HFFc6 (cell line): ENCODE data around the gene RAD21L1. TPM values are rescaled to one million over a fixed set of nuclear protein-coding genes. Genes with fewer than 3 reads are reported as not detected.

Experiments
- DNase-seq: peaks from one replicate; pipeline ENCODE4 v3.0.0-alpha.2; 2018
- H3K27ac Mint-ChIP-seq: 2 replicates; pipeline ENCODE4 v1.8.0; 2020; ENCODE audit warnings: mild to moderate bottlenecking, mixed read lengths
- H3K27me3 Mint-ChIP-seq: 2 replicates; pipeline ENCODE4 v1.8.0; 2021; ENCODE audit warnings: mild to moderate bottlenecking, moderate library complexity, mixed read lengths; ENCODE audit not compliant: insufficient read depth
- H3K36me3 Mint-ChIP-seq: 2 replicates; pipeline ENCODE4 v1.8.0; 2021; ENCODE audit warnings: low read depth, mixed read lengths
- H3K4me1 Mint-ChIP-seq: 2 replicates; pipeline ENCODE4 v1.8.0; 2020; ENCODE audit warnings: low read depth, mixed read lengths
- H3K4me3 Mint-ChIP-seq: 2 replicates; pipeline ENCODE4 v1.8.0; 2020; ENCODE audit warnings: mild to moderate bottlenecking, moderate library complexity, mixed read lengths
- H3K9me3 Mint-ChIP-seq: 2 replicates; pipeline ENCODE4 v1.8.0; 2020; ENCODE audit warnings: mild to moderate bottlenecking, mixed read lengths
- total RNA-seq, 6 experiments: library from RNA; stranded (reverse); fragmentation: NEBNext Ultra II Directional; extraction: Animal tissue kit (Norgen Biotek cat#: 25700); gene quantifications; 2 replicates in 1 of 6; 3 replicates in 5 of 6; pipeline ENCODE4 v1.2.3, GENCODE V29; 2021
- TF ChIP-seq, protein P1 (sequence below): fragments of 200-600 bp; sonication (generic); IDR thresholded peaks from 2 replicates; pipeline ENCODE4 v1.5.0; 2021; ENCODE audit warnings: antibody characterized with exemption, mild to moderate bottlenecking

The RAD21L1 gene
- total RNA-seq, 6 experiments from 2014 or later = 0.35 to 0.89 (median 0.56) TPM

DNA sequence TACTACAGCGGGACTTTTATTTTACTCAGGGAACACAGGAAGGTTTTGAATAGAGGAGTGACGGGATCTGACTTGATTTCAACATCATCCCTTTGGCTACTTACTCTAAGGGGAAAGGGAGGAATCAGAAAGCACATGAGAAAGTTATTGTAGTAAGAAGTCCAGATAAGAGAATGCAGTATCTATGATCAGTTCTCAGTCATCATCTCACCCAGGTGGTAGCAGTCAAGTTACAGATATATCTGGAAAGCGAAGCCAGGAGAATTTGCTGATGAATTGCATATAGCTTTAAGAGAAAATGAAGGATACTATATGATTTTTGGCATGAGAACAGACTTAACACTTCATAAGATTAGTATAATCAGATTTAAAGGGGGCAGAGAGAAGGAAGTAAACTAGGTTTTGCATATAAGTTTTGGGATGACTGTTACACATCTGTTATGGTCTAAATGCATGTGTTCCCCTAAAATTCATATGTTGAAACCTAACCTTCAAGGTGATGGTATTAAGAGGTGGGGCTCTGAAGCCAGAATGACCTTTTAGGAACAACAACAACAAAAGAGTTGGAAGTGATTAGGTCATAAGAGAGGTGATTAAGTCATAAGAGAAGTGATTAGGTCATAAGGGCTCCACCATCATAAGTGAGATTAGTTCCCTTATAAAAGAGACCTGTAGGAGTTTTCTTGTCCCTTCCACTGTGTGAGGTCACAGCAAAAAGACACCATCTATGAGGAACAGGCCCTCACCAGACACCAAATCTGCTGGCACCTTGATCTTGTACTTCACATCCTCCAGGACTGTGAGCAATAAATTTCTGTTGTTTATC, 6.7 kb downstream of the RAD21L1 start:
- Mint-ChIP-seq H3K27me3 (no peaks in the 10 kb centered on the region), H3K4me3 (no peak overlapping the region), H3K36me3 (no peaks in the 10 kb centered on the region), H3K27ac (no peak overlapping the region), H3K9me3 (no peaks in the 10 kb centered on the region), H3K4me1 (no peaks in the 10 kb centered on the region)
- DNase-seq = no peak
- TF ChIP-seq, protein P1, sequence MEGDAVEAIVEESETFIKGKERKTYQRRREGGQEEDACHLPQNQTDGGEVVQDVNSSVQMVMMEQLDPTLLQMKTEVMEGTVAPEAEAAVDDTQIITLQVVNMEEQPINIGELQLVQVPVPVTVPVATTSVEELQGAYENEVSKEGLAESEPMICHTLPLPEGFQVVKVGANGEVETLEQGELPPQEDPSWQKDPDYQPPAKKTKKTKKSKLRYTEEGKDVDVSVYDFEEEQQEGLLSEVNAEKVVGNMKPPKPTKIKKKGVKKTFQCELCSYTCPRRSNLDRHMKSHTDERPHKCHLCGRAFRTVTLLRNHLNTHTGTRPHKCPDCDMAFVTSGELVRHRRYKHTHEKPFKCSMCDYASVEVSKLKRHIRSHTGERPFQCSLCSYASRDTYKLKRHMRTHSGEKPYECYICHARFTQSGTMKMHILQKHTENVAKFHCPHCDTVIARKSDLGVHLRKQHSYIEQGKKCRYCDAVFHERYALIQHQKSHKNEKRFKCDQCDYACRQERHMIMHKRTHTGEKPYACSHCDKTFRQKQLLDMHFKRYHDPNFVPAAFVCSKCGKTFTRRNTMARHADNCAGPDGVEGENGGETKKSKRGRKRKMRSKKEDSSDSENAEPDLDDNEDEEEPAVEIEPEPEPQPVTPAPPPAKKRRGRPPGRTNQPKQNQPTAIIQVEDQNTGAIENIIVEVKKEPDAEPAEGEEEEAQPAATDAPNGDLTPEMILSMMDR = no peak

DNA sequence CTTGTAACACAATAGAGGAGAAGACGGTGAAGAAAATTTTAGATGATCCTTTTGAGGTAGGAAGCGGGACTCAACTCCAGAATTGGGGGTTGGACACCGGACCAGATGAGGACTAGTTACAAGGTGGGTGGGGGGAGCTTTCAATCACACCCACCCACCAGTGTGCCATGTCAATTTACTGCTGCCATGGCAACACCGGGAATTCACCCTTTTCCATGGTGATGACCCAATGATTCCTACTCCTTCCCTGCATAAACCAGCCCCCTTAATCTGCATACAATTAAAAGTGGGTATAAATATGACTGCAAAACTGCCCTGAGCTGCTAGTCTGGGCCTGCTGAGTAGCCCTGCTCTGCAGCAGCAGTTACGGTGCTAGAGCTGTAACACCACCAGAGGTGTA, 14.7 kb downstream of the RAD21L1 start:
- no peaks in the 10 kb centered on the region for H3K9me3 Mint-ChIP-seq
- peaks cover 39% of the 10 kb centered on the region for H3K4me1 Mint-ChIP-seq
- H3K4me3 Mint-ChIP-seq = no peak overlapping the region
- H3K27ac Mint-ChIP-seq = no peak overlapping the region
- no peaks in the 10 kb centered on the region for H3K36me3 Mint-ChIP-seq
- DNase-seq = no peak
- no peaks in the 10 kb centered on the region for H3K27me3 Mint-ChIP-seq
- TF ChIP-seq, protein P1 = no peak

DNA sequence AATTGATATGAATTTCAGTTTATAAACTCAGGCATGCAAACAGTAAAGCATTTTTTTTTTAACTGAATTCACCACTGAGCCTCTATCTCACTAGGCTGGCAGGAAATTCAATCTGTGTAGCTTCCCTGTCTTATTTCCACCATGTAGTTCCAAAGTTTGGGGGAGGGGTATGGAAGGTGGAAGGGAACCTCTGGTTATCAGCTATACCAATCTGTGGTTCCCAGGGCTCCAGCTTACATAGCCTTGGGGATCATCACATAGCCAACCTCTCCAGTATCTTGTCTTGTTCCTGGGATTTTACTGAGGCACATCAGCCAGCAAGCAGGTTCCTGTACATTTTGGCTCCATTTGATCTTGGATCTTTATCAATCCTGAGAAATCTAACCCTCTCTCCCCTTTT, 15.6 kb downstream of the RAD21L1 start:
- no peak for DNase-seq
- H3K4me1 Mint-ChIP-seq = peaks cover 39% of the 10 kb centered on the region
- H3K27ac Mint-ChIP-seq = peak overlapping the region; percentile 84
- TF ChIP-seq, protein P1 = no peak
- H3K4me3 Mint-ChIP-seq = no peak overlapping the region
- H3K27me3 Mint-ChIP-seq = no peaks in the 10 kb centered on the region
- no peaks in the 10 kb centered on the region for H3K9me3 Mint-ChIP-seq
- no peaks in the 10 kb centered on the region for H3K36me3 Mint-ChIP-seq

DNA sequence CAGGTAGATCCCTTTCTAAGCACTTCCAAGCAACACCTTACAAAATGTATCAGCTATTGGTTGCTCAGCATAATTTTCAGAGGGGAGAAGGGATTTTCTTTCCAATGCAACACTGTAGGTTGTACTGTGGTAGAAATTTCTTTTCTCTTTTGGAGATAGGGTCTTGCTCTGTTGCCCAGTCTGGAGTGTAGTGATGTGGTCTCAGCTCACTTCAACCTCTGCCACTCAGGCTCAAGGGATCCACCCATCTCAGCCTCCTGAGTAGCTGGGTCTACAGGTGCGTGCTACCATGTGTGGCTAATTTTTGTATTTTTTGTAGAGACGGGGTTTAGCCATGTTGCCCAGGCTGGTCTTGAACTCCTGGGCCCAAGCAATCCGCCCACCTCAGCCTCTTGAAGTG, 16.3 kb downstream of the RAD21L1 start:
- H3K9me3 Mint-ChIP-seq = no peaks in the 10 kb centered on the region
- H3K27me3 Mint-ChIP-seq = no peaks in the 10 kb centered on the region
- DNase-seq = no peak
- H3K36me3 Mint-ChIP-seq = no peaks in the 10 kb centered on the region
- peak overlapping the region; percentile 49 for H3K4me3 Mint-ChIP-seq
- peak overlapping the region; percentile 84 for H3K27ac Mint-ChIP-seq
- peaks cover 39% of the 10 kb centered on the region for H3K4me1 Mint-ChIP-seq
- TF ChIP-seq, protein P1 = no peak

DNA sequence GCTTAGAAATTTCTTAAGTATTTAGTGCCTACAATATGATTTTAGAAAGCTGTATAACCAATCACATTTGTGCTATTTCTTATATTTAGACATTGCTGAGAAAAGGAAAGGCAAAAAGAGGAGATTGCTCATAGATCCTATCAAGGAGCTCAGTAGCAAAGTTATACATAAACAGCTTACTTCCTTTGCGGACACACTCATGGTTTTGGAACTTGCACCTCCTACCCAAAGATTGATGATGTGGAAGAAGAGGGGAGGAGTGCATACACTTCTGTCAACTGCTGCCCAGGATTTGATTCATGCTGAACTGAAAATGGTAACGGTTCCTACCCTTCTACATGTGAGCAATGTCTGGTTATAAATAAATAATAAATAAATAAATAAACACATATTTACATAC, 16.7 kb downstream of the RAD21L1 start:
- Mint-ChIP-seq H3K27ac (peak overlapping the region; percentile 84), H3K4me1 (peaks cover 39% of the 10 kb centered on the region), H3K4me3 (peak overlapping the region; percentile 49; the same call in 1 of the 2 replicates), H3K9me3 (no peaks in the 10 kb centered on the region), H3K27me3 (no peaks in the 10 kb centered on the region), H3K36me3 (no peaks in the 10 kb centered on the region)
- peak; percentile 92 for DNase-seq
- TF ChIP-seq, protein P1 = no peak
